ENCODE data around the gene GNG8. TPM values are rescaled to one million over a fixed set of nuclear protein-coding genes. Genes with fewer than 3 reads are reported as not detected.

GNG8 gene
- total RNA-seq, 6 experiments from 2014 or later = not detected

DNA sequence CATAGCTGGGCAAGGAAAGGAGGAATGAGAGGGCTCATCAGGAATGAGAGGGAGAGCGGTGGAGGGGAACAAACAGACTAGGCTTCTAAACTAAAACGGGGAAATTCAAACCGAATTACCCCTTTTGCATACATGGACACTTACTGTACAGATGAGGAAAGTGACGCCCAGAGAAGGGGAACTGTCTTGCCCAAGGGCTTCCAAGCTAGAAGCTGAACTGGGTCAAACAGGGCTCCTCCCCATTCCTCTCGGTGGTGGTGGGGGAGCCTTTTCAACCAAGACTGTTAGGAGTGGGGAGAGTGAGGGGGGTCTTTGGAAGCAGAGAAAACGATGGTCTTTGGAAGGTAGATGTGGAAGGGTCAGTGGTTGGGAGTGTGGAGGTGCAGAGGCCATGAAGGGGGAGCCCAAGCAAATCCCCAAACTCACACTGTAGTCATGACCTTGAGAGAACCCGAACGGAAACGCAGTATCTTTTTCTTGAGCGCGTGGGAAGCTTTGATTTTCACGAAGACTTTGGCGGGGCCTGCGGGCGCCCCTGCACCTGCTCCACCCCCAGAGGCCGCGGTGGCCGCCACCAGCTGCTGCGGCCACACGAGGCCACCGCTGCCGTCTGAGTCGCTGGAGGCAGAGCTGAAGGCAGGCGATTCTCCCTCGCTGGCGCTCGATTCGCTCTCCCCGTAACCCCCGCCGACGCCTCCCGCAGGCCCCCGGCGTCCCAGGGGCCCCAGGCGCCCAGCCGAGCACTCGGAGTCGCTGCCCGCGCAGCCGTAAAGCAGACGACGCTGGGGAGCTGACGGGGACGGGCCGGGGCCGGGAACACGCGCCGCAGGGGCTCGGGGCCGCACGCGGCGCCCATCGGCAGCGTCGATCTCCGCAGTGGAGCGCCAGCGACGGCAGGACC, 12.3 kb upstream of the GNG8 start:
- H3K27ac ChIP-seq = no peak overlapping the region
- 27% methylated on average over 18 of the region's 63 CpGs for WGBS (ENCODE audit: insufficient coverage, low coverage, low lambda C conversion rate, missing lambda C conversion rate)
- no peaks in the 10 kb centered on the region for H3K9me3 ChIP-seq
- H3K4me1 ChIP-seq = no peaks in the 10 kb centered on the region
- DNase-seq (no peak), ATAC-seq (peak; percentile 38 to 68 (median 50))
- no peak overlapping the region for H3K4me3 ChIP-seq
- no peaks in the 10 kb centered on the region for H3K36me3 ChIP-seq
- H3K27me3 ChIP-seq = peaks cover 0 to 12% of the 10 kb centered on the region in 2 donors
- intact Hi-C loops (cut with DNase I) = no loop called here
- TF ChIP-seq, protein P1, sequence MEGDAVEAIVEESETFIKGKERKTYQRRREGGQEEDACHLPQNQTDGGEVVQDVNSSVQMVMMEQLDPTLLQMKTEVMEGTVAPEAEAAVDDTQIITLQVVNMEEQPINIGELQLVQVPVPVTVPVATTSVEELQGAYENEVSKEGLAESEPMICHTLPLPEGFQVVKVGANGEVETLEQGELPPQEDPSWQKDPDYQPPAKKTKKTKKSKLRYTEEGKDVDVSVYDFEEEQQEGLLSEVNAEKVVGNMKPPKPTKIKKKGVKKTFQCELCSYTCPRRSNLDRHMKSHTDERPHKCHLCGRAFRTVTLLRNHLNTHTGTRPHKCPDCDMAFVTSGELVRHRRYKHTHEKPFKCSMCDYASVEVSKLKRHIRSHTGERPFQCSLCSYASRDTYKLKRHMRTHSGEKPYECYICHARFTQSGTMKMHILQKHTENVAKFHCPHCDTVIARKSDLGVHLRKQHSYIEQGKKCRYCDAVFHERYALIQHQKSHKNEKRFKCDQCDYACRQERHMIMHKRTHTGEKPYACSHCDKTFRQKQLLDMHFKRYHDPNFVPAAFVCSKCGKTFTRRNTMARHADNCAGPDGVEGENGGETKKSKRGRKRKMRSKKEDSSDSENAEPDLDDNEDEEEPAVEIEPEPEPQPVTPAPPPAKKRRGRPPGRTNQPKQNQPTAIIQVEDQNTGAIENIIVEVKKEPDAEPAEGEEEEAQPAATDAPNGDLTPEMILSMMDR (IDR thresholded peaks at IDR 0.05) = no peak
- no peak for TF ChIP-seq POLR2A (IDR thresholded peaks at IDR 0.05)

DNA sequence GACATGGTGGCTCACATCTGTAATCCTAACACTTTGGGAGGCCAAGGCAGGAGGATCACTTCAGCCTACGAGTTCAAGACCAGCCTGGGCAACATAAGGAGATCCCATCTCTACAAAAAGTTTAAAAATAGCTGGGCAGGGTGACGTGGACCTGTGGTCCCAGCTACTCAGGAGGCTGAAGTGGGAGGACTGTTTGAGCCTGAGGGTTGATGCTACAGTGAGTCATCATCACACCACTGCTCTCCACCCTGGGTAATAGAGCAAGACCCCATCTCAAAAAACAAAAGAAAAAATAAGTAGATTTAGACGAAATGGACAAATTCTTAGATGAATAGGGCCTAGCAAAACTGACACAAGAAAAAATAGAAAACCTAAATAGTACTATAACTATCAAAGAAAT, 10.4 kb upstream of the GNG8 start:
- no peak overlapping the region for H3K27ac ChIP-seq

DNA sequence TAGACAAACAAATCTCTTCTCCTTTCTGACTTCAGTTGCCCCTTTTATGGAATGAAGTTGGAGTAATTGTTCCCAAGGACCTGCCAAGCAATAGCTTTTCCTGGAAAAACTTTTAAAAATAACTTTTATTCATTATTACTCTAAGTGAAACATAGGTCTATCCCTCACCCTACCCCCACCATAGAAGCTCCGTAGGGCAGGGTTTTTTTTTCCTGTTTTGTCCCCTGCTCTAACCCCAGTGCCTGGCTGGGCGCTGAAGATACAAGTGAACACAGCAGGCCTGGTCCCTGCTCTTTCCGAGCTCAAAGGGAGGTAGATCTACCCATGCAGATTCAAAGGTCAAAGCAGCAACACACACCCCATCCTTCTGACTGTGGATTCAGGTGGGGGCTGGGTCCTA, 8.7 kb upstream of the GNG8 start:
- no peak for ATAC-seq
- Histone ChIP-seq H3K9me3 (no peaks in the 10 kb centered on the region), H3K27ac (no peak overlapping the region), H3K27me3 (peaks cover 0 to 17% of the 10 kb centered on the region in 2 donors), H3K4me3 (no peak overlapping the region), H3K4me1 (peaks cover 0 to 1% (median 0%) of the 10 kb centered on the region in 4 donors), H3K36me3 (no peaks in the 10 kb centered on the region)
- DNase-seq = no peak
- 41% methylated on average over 3 of the region's 3 CpGs for WGBS (ENCODE audit: insufficient coverage, low coverage, low lambda C conversion rate, missing lambda C conversion rate)
- TF ChIP-seq, protein P1 (IDR thresholded peaks at IDR 0.05) = no peak
- no peak for TF ChIP-seq POLR2A (IDR thresholded peaks at IDR 0.05)
- intact Hi-C loops (cut with DNase I) = no loop called here

More for the DNA sequence above, 10.4 kb upstream of the GNG8 start:
- ATAC-seq (no peak), DNase-seq (no peak)
- no peaks in the 10 kb centered on the region for H3K36me3 ChIP-seq
- H3K27me3 ChIP-seq = peaks cover 0 to 12% of the 10 kb centered on the region in 2 donors
- H3K4me3 ChIP-seq = no peak overlapping the region
- TF ChIP-seq POLR2A (IDR thresholded peaks at IDR 0.05) = no peak
- TF ChIP-seq, protein P1 (IDR thresholded peaks at IDR 0.05) = no peak
- intact Hi-C loops (cut with DNase I) = no loop called here
- WGBS (ENCODE audit: insufficient coverage, low coverage, low lambda C conversion rate, missing lambda C conversion rate) = 70% methylated on average over 3 of the region's 3 CpGs
- H3K4me1 ChIP-seq = no peaks in the 10 kb centered on the region
- no peaks in the 10 kb centered on the region for H3K9me3 ChIP-seq

DNA sequence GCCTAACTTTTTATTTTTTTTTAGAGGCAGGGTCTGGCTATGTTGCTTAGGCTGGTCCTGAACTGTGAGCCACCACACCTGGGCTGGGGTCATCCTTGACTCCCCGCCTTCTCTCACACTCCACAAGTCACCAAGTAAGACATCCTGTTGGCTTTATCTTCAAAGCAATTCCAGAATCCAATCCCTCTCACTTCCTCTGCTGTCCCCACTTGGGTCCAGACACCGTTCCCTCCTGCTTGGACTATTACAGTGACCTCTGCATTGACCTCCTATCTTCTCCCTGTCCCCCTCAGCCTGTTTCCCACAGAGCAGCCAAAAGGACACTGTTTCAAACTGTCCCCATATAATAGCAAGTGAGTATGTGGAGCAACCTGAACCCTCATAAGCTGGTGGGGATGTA, 4.7 kb upstream of the GNG8 start:
- no peaks in the 10 kb centered on the region for H3K9me3 ChIP-seq
- DNase-seq (no peak), ATAC-seq (no peak)
- H3K4me1 ChIP-seq = peaks cover 0 to 12% (median 0%) of the 10 kb centered on the region in 4 donors
- intact Hi-C loops (cut with DNase I) = no loop called here
- TF ChIP-seq, protein P1 (IDR thresholded peaks at IDR 0.05) = no peak
- no peak for TF ChIP-seq POLR2A (IDR thresholded peaks at IDR 0.05)
- 61% methylated on average over 2 of the region's 2 CpGs for WGBS (ENCODE audit: insufficient coverage, low coverage, low lambda C conversion rate, missing lambda C conversion rate)
- H3K4me3 ChIP-seq = no peak overlapping the region
- H3K36me3 ChIP-seq = no peaks in the 10 kb centered on the region
- no peak overlapping the region for H3K27ac ChIP-seq
- peaks cover 0 to 13% of the 10 kb centered on the region in 2 donors for H3K27me3 ChIP-seq
